GM12864 (cell line): ENCODE results near the gene PRKCSH.

ENCODE experiments used
- DNase-seq: peaks from one replicate; pipeline ENCODE4 v3.0.0-alpha.2; 2011; ENCODE audit warnings: low read depth
- H3K4me3 ChIP-seq: 2 replicates; pipeline ENCODE4 v1.5.1; 2011; ENCODE audit warnings: mild to moderate bottlenecking, low read depth, low read length, control low read depth
- CTCF ChIP-seq: IDR thresholded peaks from 2 replicates; pipeline ENCODE4 v1.5.1; 2011; ENCODE audit warnings: low read depth, mild to moderate bottlenecking, moderate library complexity, low read length, control low read depth, inconsistent platforms; ENCODE audit errors: missing control alignments

Gene PRKCSH

GRCh38 chr19:11486661-11487503, 51.4 kb downstream of the PRKCSH start:
- no peak for TF ChIP-seq CTCF
- H3K4me3 ChIP-seq, result no peak overlapping the region
- DNase-seq, result no peak

GRCh38 chr19:11489378-11489777, 53.9 kb downstream of the PRKCSH start:
- no peak for DNase-seq
- no peak for TF ChIP-seq CTCF
- H3K4me3 ChIP-seq, result no peak overlapping the region

GRCh38 chr19:11494634-11495285, 59.3 kb downstream of the PRKCSH start:
- TF ChIP-seq CTCF, result no peak
- no peak overlapping the region for H3K4me3 ChIP-seq
- no peak for DNase-seq

GRCh38 chr19:11495481-11495880, 60.0 kb downstream of the PRKCSH start:
- no peak overlapping the region for H3K4me3 ChIP-seq
- DNase-seq, result no peak
- no peak for TF ChIP-seq CTCF

- no peak for DNase-seq
- no peak overlapping the region for H3K4me3 ChIP-seq
- TF ChIP-seq CTCF, result no peak
Observed at GRCh38 chr19:11495885-11496284, 60.5 kb downstream of the PRKCSH start.

- peak; percentile 81 for TF ChIP-seq CTCF
- no peak for DNase-seq
- no peak overlapping the region for H3K4me3 ChIP-seq
Observed at GRCh38 chr19:11496391-11497163, 61.1 kb downstream of the PRKCSH start.
